Left hindlimb (tissue), 1 donor: Measurements from ENCODE around the gene UBAP2L.
A peak's percentile ranks its signal among the peaks of the same experiment; 100 is the strongest.

Source experiments
- DNase-seq: peaks from one replicate; pipeline ENCODE4 v3.0.0-alpha.2; 2018

UBAP2L gene, protein sequence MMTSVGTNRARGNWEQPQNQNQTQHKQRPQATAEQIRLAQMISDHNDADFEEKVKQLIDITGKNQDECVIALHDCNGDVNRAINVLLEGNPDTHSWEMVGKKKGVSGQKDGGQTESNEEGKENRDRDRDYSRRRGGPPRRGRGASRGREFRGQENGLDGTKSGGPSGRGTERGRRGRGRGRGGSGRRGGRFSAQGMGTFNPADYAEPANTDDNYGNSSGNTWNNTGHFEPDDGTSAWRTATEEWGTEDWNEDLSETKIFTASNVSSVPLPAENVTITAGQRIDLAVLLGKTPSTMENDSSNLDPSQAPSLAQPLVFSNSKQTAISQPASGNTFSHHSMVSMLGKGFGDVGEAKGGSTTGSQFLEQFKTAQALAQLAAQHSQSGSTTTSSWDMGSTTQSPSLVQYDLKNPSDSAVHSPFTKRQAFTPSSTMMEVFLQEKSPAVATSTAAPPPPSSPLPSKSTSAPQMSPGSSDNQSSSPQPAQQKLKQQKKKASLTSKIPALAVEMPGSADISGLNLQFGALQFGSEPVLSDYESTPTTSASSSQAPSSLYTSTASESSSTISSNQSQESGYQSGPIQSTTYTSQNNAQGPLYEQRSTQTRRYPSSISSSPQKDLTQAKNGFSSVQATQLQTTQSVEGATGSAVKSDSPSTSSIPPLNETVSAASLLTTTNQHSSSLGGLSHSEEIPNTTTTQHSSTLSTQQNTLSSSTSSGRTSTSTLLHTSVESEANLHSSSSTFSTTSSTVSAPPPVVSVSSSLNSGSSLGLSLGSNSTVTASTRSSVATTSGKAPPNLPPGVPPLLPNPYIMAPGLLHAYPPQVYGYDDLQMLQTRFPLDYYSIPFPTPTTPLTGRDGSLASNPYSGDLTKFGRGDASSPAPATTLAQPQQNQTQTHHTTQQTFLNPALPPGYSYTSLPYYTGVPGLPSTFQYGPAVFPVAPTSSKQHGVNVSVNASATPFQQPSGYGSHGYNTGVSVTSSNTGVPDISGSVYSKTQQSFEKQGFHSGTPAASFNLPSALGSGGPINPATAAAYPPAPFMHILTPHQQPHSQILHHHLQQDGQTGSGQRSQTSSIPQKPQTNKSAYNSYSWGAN

GRCh38 chr1:154220071-154220969, at the start of gene UBAP2L:
Gene UBAP2L (plus strand): TSS chr1:154220955. CDS start chr1:154225124, 4,169 bp downstream.
- peak; percentile 100 for DNase-seq

GRCh38 chr1:154171223-154171583, 49.6 kb upstream of the UBAP2L start:
- DNase-seq: no peak

DNA sequence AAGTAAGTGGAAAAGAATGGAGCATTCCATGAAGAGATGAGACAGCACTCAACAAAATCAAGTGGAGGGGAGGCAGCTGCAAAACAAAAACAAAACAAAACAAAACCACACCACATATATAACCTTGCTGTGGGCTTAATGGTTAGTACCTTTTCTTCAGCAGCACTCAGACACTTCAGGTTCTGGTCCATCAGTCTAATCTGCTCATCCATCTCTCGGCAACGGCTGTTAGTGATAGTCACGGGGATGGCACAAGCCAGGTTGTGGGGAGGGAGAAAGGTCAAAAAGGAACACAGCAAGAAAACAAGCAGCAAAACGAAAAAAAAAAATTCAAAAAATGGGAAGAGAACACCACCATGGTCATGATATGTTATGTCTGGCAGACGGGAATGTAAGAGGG, 48.9 kb upstream of the UBAP2L start:
- no peak for DNase-seq

GRCh38 chr1:154174654-154175053, 46.1 kb upstream of the UBAP2L start:
- DNase-seq: no peak

DNA sequence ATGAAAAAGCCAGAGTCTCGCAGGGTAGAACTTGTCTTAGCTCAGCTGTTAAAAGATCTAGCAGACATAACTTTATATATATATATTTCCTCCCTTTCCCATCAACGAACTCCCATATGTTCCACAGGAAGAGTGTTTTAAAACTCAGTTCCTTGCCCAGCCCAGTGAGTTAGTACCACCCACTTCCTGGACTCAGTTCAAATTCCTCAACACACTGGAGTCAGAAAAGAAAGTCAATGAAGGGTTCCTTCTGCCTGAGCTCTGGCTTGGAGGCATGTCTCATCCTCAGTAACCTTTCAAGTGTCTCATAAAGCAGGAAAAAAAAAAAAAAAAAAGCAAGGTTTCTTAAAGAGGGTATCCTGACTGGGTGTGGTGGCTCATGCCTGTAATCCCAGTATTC, 44.4 kb upstream of the UBAP2L start:
- no peak for DNase-seq

DNA sequence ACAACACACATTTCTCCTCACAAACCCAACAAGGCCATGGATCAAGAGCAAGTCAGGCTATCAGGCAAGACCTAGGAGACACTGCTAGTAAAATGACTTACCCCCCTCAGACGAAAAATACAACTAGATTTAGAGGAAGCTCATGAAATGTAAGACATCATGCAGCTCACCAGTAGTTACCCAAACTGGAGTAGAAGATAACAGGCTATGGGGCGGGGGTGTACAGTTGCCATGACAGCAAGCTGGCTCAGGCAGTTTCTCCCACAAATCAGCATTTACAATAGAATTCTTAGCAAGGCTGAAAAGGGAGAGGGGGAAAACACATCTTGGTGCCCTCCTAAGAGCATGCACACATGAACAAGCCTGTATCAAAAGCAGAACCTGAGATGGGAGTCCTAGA, 42.7 kb upstream of the UBAP2L start:
- no peak for DNase-seq

DNA sequence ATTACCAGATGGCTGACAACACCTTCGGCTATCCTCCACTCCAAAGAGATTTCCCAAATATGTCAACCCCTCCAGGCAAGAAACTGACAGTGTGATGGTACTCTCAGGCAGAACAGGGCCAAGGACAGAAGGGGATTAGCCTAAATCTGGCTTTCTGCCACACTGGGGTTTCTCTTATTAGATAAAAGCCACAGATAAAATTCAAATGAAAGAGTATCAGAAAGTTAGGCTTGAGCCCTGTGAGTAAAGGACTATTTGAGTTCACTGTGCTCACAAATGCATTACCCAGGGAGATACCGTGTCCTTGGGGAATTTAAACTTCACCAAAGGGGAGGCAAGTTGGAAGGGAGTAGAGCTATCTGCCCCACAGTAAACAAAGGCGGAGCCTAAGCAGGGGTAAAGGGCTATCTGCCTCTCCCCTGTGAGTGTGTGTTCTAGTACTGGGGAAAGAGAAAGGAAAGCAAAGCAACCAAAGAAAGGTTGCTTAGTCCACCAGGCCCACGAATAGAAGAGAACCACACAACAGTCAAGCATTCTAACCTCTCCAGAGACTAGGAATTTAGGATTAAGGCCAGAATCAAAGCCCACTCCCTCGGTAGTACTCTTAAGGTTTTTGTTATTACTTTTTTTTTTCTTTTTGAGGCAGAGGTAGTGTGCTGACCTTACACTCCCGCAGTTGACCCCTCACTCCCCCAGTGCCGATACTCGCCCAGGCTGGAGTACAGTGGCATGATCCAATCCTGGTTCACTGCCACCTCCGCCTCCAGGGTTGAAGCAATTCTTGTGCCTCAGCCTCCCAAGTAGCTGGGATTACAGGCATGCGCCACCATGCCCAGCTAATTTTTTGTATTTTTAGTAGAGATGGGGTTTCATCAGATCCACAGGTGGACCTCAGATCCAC, 41.6 kb upstream of the UBAP2L start:
- DNase-seq: no peak

GRCh38 chr1:154179946-154180687, 40.6 kb upstream of the UBAP2L start:
- DNase-seq: no peak

DNA sequence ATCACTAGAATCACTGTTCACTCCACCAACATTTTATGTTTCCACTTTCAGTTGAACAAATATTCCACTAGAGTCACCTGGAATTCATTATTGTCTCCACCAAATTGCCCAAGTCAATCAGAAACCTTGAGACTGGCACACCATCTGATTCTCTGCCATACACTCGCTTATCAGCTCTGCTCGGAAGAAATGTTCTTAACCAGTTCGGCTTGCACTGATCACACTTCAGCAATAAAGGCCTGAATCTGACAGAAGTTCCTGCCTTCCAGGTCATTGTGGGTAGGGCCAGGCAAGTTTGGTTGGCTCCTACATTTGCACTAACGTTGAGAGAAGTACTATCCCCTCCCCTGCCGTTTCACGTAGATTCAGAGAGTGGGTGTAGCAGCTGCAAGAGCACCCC, 38.8 kb upstream of the UBAP2L start:
- DNase-seq: no peak

DNA sequence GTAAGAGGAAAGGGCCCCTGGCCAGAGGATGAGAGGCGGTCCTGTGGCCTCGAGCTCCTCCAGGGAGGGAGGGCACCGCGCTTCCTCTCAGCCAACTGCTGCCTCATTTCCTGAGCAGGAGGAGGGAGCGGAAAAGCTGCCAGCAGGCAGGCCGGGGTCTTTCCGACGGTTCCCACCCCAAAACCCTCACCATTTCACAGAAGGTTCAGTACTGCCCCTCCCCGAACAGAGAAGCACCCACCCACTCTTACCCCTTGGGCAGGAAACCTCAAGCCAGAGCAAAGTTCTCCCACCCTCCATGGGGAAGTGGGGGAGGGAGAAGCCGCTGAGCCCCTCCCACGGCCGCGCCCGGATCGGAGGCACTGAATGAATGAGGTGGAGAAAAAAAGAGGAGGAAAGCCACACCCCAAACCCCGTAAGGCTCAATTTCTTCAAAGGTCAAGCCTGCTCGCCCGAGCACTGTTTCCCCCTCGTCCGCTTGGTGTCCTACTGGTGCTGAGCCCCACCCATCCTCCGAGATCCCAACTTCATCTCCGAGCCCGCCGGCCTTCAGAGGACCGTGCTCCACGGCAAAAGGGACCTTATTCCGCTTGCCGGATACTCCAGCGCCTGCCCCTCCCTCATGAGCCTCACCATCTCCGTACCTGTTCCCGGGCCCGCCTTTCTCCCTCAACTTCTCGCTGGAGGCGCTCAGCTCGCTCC, 38.3 kb upstream of the UBAP2L start:
- peak; percentile 83 for DNase-seq

GRCh38 chr1:154183046-154183915, 37.5 kb upstream of the UBAP2L start:
- DNase-seq: peak; percentile 98

DNA sequence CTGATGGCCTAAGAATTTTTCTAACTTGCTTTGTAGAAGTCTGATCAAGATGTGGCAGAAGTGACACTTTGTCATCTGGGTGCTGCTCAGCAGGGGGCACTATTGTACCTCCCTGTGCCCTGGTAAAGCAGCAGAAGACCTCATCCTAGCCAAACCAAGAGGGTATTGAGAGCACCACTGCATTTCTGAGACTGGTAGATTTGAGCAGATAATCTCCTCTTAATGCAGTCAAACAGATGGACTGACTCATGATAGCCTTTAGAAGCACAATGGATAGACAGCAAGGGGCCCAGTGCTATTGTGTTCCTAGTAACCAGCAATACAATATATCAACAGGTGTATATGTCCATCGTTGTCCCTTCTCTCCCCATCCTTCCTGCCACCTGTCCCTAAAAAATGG, 34.6 kb upstream of the UBAP2L start:
- DNase-seq: no peak

DNA sequence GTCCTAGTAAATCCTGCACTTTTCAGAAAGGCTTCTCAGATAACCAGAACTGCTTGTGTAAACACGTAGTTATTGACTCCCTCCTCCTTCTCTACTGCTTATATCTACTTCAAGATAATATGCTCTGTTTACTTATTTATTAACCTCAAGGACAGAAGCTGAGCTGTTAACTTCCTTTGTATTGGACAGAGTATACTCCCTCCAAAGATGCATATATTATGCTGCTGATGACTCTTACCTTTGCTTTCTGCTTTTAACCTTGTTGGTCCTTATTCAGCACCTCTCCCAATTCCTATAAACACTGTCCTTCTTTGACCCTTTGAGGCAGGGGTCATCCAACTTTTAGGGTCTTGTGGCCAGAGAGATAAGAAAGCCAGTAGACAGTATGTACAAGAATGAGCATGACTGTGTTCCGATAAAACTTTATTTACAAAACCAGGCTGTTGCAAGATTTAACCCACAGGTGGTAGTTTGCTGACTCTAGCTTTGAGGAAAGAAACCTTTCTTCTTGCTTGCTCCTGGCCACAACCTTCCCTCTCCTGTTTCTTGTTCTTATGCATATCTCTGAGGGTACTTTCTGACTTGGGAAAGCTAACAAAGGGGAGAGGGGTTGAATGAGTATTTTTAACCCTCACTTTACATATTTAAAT, 33.8 kb upstream of the UBAP2L start:
- DNase-seq: no peak

GRCh38 chr1:154190550-154190949, 30.2 kb upstream of the UBAP2L start:
- DNase-seq: no peak

- DNase-seq: no peak
Observed at GRCh38 chr1:154191990-154192461, 28.7 kb upstream of the UBAP2L start, which contains the start of gene TPM3. Gene TPM3 (minus strand): TSS chr1:154192100. CDS start chr1:154192018, 82 bp downstream.

DNA sequence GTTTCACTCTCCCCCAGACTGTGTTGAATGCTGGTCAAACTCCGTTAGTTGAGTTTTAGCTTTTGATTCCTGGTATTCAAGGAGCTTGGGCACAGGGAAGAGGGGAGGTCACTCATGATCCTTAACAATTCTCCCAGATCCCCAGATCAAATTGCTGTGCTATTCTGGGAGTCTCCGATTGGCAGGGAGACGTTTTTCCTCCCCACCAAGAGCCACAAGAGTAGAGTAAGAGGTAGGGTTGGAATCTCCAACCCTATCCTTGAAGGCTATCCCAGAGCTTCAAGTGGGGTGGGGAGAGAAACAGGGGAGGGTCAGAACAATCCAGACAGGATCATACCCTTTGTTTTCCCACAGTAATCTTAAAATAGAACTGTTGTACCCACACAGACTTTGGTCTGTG, 28.3 kb upstream of the UBAP2L start:
- DNase-seq: no peak

DNA sequence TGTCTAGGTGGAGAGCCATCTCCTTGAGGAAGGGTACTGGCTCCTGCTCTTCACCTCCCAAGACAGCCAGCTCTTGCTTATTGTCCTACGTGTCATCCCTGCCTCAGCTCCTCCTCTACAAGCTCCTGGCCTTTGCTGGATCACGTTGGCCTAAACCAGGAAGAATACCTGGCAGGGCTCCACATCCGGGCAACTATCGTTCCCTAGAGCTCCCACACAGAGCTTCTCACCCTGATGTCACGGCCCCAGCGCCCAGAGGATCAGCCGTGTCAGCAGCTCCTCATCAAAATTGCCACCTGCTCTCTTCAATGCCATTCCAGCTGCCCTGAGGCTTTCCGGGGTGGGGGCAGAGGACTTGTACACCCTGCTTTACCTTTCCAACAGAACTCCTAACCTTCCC, 26.9 kb upstream of the UBAP2L start:
- DNase-seq: no peak
